ENCODE measurements around the gene TH. TPM values are rescaled to one million over a fixed set of nuclear protein-coding genes. Genes with fewer than 3 reads are reported as not detected.

Gene TH
- total and polyA plus RNA-seq, 4 donors: 0.14 to 0.31 TPM; not detected in 2

DNA sequence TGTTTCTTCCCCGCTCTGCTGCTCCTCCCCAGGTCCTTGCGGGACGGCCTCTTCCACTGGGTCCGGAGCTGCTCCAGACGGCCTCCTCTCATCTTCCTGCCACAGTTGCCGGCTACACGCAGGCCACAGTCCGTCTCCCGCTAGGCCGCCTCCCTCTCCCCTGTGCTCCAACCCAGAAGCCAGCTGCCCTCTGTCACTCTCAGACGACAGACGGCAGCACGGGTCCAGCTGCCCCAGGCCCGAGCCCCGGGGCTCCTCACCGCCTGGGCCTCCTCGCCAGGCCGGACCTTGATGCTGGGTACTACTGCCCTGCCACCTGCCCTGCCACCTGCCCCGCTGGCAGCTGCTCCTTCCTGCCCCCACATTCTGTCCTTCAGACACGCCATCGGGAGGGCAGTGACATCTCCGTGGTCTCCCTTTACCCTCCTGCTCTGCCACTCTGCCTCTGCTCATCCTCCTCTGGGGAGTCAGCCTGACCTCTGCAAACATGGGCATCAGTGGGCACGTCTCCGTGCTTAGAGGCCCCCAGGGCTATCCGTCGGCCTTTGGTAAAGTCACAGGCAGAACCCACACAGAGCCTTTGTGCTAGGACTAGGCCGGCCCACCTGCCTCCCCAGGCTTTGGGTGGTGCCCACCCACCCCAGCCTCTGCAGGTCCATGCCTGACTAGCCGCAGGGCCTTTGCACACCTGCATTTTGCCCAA, 43.1 kb upstream of the TH start:
- H3K4me1 ChIP-seq (ENCODE audit: control insufficient read depth in 5 of 5, insufficient read depth in 5 of 5, low read length in 5 of 5): peaks cover 0 to 20% (median 2%) of the 10 kb centered on the region in 5 donors
- no peaks in the 10 kb centered on the region for H3K36me3 ChIP-seq (ENCODE audit: control insufficient read depth in 4 of 4, insufficient read depth in 4 of 4, low read length in 4 of 4)
- H3K4me3 ChIP-seq: no peak overlapping the region
- no peak overlapping the region for H3K27ac ChIP-seq (ENCODE audit: low read depth in 1 of 2, low read length in 1 of 2)
- no peaks in the 10 kb centered on the region for H3K9me3 ChIP-seq (ENCODE audit: control insufficient read depth in 4 of 4, insufficient read depth in 3 of 4, low read length in 3 of 4)
- no peak for ATAC-seq (ENCODE audit: insufficient read depth, low FRiP score)
- TF ChIP-seq, protein P1, sequence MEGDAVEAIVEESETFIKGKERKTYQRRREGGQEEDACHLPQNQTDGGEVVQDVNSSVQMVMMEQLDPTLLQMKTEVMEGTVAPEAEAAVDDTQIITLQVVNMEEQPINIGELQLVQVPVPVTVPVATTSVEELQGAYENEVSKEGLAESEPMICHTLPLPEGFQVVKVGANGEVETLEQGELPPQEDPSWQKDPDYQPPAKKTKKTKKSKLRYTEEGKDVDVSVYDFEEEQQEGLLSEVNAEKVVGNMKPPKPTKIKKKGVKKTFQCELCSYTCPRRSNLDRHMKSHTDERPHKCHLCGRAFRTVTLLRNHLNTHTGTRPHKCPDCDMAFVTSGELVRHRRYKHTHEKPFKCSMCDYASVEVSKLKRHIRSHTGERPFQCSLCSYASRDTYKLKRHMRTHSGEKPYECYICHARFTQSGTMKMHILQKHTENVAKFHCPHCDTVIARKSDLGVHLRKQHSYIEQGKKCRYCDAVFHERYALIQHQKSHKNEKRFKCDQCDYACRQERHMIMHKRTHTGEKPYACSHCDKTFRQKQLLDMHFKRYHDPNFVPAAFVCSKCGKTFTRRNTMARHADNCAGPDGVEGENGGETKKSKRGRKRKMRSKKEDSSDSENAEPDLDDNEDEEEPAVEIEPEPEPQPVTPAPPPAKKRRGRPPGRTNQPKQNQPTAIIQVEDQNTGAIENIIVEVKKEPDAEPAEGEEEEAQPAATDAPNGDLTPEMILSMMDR (IDR thresholded peaks at IDR 0.05; ENCODE audit: control extremely low read depth, extremely low read depth): no peak
- WGBS, 2 donors: 88 to 92% methylated on average over 28 of the region's 28 CpGs
- no peak overlapping the region for H3K9ac ChIP-seq (ENCODE audit: insufficient read depth in 1 of 2, low read length in 2 of 2)
- peak in 2 of 3 donors; percentile 32 to 54 for DNase-seq
- no peaks in the 10 kb centered on the region for H3K27me3 ChIP-seq (ENCODE audit: control insufficient read depth in 3 of 3, insufficient read depth in 3 of 3, low read length in 2 of 3)

DNA sequence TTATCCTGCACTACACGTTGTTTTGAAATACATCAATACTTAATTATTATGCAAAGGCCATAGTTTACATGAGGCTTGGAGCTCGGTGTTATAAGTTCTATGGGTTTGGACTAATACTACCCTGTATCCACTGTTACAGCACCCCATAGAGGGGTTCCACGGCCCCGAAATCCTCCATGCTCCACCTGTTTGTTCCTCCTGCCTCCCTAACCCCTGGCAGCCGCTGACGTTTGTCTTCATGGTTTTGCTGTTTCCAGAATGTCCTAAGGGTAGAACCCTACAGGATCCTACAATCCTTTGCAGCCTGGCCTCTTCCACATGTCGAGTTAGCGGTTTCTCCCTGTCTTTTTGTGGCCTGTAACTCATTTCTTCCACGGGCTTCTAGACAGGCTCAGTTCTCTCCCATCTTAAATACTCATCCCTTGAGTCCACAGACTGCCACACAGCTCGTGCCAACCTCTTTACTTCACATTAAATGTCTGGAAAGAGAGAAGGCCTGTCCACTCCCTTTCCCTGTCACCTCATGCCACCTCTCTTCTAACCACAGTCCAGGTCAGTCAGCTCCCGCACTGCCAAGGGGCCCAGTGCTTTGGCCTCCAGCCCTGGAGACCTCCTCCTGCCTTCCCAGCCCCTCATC, 42.4 kb upstream of the TH start:
- DNase-seq (no peak), ATAC-seq (ENCODE audit: insufficient read depth, low FRiP score) (no peak)
- peaks cover 0 to 20% (median 2%) of the 10 kb centered on the region in 5 donors for H3K4me1 ChIP-seq (ENCODE audit: control insufficient read depth in 5 of 5, insufficient read depth in 5 of 5, low read length in 5 of 5)
- H3K27me3 ChIP-seq (ENCODE audit: control insufficient read depth in 3 of 3, insufficient read depth in 3 of 3, low read length in 2 of 3): no peaks in the 10 kb centered on the region
- no peak overlapping the region for H3K9ac ChIP-seq (ENCODE audit: insufficient read depth in 1 of 2, low read length in 2 of 2)
- no peak overlapping the region for H3K4me3 ChIP-seq
- no peaks in the 10 kb centered on the region for H3K9me3 ChIP-seq (ENCODE audit: control insufficient read depth in 4 of 4, insufficient read depth in 3 of 4, low read length in 3 of 4)
- no peak overlapping the region for H3K27ac ChIP-seq (ENCODE audit: low read depth in 1 of 2, low read length in 1 of 2)
- TF ChIP-seq, protein P1 (IDR thresholded peaks at IDR 0.05; ENCODE audit: control extremely low read depth, extremely low read depth): no peak
- H3K36me3 ChIP-seq (ENCODE audit: control insufficient read depth in 4 of 4, insufficient read depth in 4 of 4, low read length in 4 of 4): no peaks in the 10 kb centered on the region
- WGBS, 2 donors: 81 to 83% methylated on average over 11 of the region's 11 CpGs

DNA sequence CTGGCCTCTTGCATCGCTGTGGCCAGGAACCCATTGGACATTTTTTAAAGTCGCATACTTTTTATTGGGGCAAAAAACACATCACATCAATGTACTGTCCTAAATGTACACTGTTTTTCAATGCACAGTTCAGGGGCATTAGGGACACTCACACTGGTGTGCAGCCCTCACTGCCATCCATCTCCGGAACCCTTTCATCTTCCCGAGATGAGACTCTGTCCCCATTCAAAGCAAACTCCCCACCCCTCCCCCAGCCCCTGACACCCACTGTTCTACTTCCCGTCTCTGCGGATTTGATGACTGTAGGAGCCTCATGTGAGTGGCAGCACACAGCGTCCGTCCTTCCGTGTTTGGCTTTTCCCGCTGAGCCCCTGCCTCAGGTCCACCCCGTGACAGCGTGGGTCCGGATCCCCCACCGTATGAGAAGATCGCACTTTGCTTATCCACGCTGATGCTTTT, 41.8 kb upstream of the TH start:
- H3K4me1 ChIP-seq (ENCODE audit: control insufficient read depth in 5 of 5, insufficient read depth in 5 of 5, low read length in 5 of 5): peaks cover 0 to 21% (median 2%) of the 10 kb centered on the region in 5 donors
- H3K9me3 ChIP-seq (ENCODE audit: control insufficient read depth in 4 of 4, insufficient read depth in 3 of 4, low read length in 3 of 4): no peaks in the 10 kb centered on the region
- ATAC-seq (ENCODE audit: insufficient read depth, low FRiP score) (no peak), DNase-seq (peak in 2 of 3 donors; percentile 35 to 38)
- no peaks in the 10 kb centered on the region for H3K36me3 ChIP-seq (ENCODE audit: control insufficient read depth in 4 of 4, insufficient read depth in 4 of 4, low read length in 4 of 4)
- H3K9ac ChIP-seq (ENCODE audit: insufficient read depth in 1 of 2, low read length in 2 of 2): no peak overlapping the region
- no peak overlapping the region for H3K27ac ChIP-seq (ENCODE audit: low read depth in 1 of 2, low read length in 1 of 2)
- H3K27me3 ChIP-seq (ENCODE audit: control insufficient read depth in 3 of 3, insufficient read depth in 3 of 3, low read length in 2 of 3): no peaks in the 10 kb centered on the region
- TF ChIP-seq, protein P1 (IDR thresholded peaks at IDR 0.05; ENCODE audit: control extremely low read depth, extremely low read depth): no peak
- H3K4me3 ChIP-seq: no peak overlapping the region
- WGBS, 2 donors: 37 to 42% methylated on average over 16 of the region's 16 CpGs

All from lung (tissue), 12 donors.